CD4-positive, alpha-beta T cell treated with Interleukin-12 subunit alpha and Interleukin-12 subunit beta, for 1 hour (primary cell): ENCODE measurements around the gene TAP2.
A peak's percentile ranks its signal among the peaks of the same experiment; 100 is the strongest.

Source experiments
- DNase-seq: peaks from one replicate; pipeline ENCODE4 v3.0.0-alpha.2; 2020

The TAP2 gene

GRCh38 chr6:32853541-32854375, 15.2 kb upstream of the TAP2 start, which contains the start of the genes PSMB9 and TAP1:
TSS of gene PSMB9 (plus strand) at chr6:32854192. CDS start at chr6:32854230, 38 bp downstream.
TSS of gene TAP1 (minus strand) at chr6:32853704. CDS start at chr6:32853636, 68 bp downstream.
- peak; percentile 96 for DNase-seq

- DNase-seq: peak; percentile 57
Observed at GRCh38 chr6:32852844-32853540, 14.5 kb upstream of the TAP2 start.

- peak; percentile 47 for DNase-seq
Observed at GRCh38 chr6:32852018-32852843, 13.7 kb upstream of the TAP2 start.

GRCh38 chr6:32851025-32851424, 12.5 kb upstream of the TAP2 start:
- DNase-seq: no peak

- no peak for DNase-seq
Observed at GRCh38 chr6:32849126-32849525, 10.6 kb upstream of the TAP2 start.

- DNase-seq: no peak
Observed at GRCh38 chr6:32847795-32848194, 9.3 kb upstream of the TAP2 start.

- no peak for DNase-seq
Observed at GRCh38 chr6:32847004-32847403, 8.5 kb upstream of the TAP2 start.

GRCh38 chr6:32845384-32845884, 6.9 kb upstream of the TAP2 start:
- DNase-seq: peak; percentile 59

- peak; percentile 53 for DNase-seq
Observed at GRCh38 chr6:32844839-32845383, 6.4 kb upstream of the TAP2 start.

GRCh38 chr6:32843979-32844838, 5.7 kb upstream of the TAP2 start, which contains the start of gene PSMB8:
TSS of gene PSMB8 (minus strand) at chr6:32844047. CDS start at chr6:32843996, 51 bp downstream.
- peak; percentile 98 for DNase-seq

GRCh38 chr6:32843331-32843978, 4.9 kb upstream of the TAP2 start:
- DNase-seq: no peak

- DNase-seq: no peak
Observed at GRCh38 chr6:32842690-32843089, 4.2 kb upstream of the TAP2 start.

GRCh38 chr6:32842021-32842650, 3.6 kb upstream of the TAP2 start:
- DNase-seq: no peak

GRCh38 chr6:32840604-32841246, 2.2 kb upstream of the TAP2 start:
- DNase-seq: peak; percentile 53

GRCh38 chr6:32839356-32839755, 817 bp upstream of the TAP2 start:
- no peak for DNase-seq

GRCh38 chr6:32837651-32838113, 857 bp downstream of the TAP2 start:
- DNase-seq: no peak

- DNase-seq: no peak
Observed at GRCh38 chr6:32836873-32837272, 1.7 kb downstream of the TAP2 start.

- no peak for DNase-seq
Observed at GRCh38 chr6:32835167-32835893, 3.2 kb downstream of the TAP2 start.

- DNase-seq: no peak
Observed at GRCh38 chr6:32833664-32834063, 4.9 kb downstream of the TAP2 start.
